Liver (tissue), 3 donors: Measurements from ENCODE around the gene CCDC158.

Experiments used
- FOXA1 ChIP-seq: IDR thresholded peaks from 2 replicates; pipeline ENCODE4 v1.6.1; 2016; ENCODE audit warnings: antibody characterized with exemption
- HNF4G ChIP-seq: IDR thresholded peaks from 2 replicates; pipeline ENCODE4 v1.6.1; 2016; ENCODE audit warnings: antibody characterized with exemption
- JUND ChIP-seq, 2 donors: IDR thresholded peaks; 2 replicates each; pipeline ENCODE4 v1.6.1; 2016; ENCODE audit warnings: antibody characterized with exemption in 2 of 2
- RAD21 ChIP-seq, 2 donors: IDR thresholded peaks; 2 replicates each; pipeline ENCODE4 v1.6.1; 2016; ENCODE audit warnings: antibody characterized with exemption in 2 of 2, mild to moderate bottlenecking in 2 of 2
- SP1 ChIP-seq: IDR thresholded peaks from 2 replicates; pipeline ENCODE4 v1.6.1; 2018; ENCODE audit warnings: antibody characterized with exemption, mild to moderate bottlenecking
- TAF1 ChIP-seq: conservative IDR thresholded peaks from 2 replicates; pipeline ENCODE4 v1.6.1; 2016; ENCODE audit warnings: antibody characterized with exemption, mild to moderate bottlenecking
- TF ChIP-seq, protein P1 (sequence below): fragments of 150-350 bp; IDR thresholded peaks from 2 replicates; pipeline ENCODE4 v1.5.1; 2017; ENCODE audit warnings: improper control_type of control experiment, low read depth, low read length; ENCODE audit not compliant: missing input control
- TF ChIP-seq, protein P2 (sequence below): IDR thresholded peaks from 2 replicates; pipeline ENCODE4 v1.6.1; 2016; ENCODE audit warnings: antibody characterized with exemption
- TF ChIP-seq, protein P3 (sequence below): IDR thresholded peaks from 2 replicates; pipeline ENCODE4 v1.6.1; 2016; ENCODE audit warnings: antibody characterized with exemption
- donor health status: healthy.
- donor health status: healthy.

DNA sequence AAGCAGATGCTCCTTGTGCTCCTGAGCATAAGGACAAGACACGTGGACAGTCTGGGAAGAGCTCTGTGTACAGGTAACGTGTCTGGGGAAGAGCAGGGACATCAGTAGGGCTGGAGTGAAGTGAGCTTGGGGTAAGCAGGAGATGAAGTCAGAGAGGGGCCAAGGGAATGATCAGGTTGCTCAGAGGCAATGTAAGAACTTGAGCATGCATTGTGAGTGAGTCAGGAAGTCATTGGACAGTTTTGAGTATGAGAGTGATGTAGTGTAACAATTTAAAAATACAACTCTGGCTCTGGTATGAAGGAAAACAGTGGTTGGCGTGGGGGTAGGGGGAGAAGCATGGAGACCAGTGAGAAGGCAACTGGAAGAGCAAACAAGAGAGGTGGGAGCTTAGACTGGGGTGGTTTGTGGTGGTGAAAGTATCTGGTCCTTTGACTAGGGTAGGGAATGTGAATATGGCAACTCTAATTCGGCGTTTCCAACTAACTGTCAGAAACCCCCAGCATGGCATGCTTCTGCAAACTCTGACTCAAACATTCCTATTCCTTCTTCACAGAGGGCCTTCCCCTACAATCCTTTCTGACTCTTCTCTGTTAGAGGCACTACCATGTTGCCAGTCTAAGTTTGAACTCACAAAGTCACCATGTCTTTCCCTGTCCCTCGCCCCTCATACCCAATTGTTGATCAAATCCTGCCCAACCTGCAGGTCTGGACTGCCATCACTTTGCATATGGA lies 57.2 kb downstream of the CCDC158 start:
- TF ChIP-seq, protein P1, sequence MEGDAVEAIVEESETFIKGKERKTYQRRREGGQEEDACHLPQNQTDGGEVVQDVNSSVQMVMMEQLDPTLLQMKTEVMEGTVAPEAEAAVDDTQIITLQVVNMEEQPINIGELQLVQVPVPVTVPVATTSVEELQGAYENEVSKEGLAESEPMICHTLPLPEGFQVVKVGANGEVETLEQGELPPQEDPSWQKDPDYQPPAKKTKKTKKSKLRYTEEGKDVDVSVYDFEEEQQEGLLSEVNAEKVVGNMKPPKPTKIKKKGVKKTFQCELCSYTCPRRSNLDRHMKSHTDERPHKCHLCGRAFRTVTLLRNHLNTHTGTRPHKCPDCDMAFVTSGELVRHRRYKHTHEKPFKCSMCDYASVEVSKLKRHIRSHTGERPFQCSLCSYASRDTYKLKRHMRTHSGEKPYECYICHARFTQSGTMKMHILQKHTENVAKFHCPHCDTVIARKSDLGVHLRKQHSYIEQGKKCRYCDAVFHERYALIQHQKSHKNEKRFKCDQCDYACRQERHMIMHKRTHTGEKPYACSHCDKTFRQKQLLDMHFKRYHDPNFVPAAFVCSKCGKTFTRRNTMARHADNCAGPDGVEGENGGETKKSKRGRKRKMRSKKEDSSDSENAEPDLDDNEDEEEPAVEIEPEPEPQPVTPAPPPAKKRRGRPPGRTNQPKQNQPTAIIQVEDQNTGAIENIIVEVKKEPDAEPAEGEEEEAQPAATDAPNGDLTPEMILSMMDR, result no peak
- no peak for TF ChIP-seq JUND (IDR thresholded peaks at IDR 0.05)
- TF ChIP-seq, protein P2, sequence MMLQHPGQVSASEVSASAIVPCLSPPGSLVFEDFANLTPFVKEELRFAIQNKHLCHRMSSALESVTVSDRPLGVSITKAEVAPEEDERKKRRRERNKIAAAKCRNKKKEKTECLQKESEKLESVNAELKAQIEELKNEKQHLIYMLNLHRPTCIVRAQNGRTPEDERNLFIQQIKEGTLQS, result no peak
- TF ChIP-seq TAF1, result no peak
- no peak for TF ChIP-seq SP1
- TF ChIP-seq FOXA1, result no peak
- TF ChIP-seq, protein P3, sequence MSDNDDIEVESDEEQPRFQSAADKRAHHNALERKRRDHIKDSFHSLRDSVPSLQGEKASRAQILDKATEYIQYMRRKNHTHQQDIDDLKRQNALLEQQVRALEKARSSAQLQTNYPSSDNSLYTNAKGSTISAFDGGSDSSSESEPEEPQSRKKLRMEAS, result no peak
- no peak for TF ChIP-seq RAD21 (IDR thresholded peaks at IDR 0.05)
- no peak for TF ChIP-seq HNF4G
